Thoracic aorta (tissue), 2 donors: Measurements from ENCODE around the gene CANT1. TPM values are rescaled to one million over a fixed set of nuclear protein-coding genes. Genes with fewer than 3 reads are reported as not detected.

Source experiments
- ATAC-seq: fragments of 150-250 bp; one replicate; pipeline ENCODE4 v1.8.0; 2017; ENCODE audit warnings: low read depth; ENCODE audit not compliant: insufficient number of reproducible peaks, low FRiP score
- DNase-seq: peaks from one replicate; pipeline ENCODE4 v3.0.0-alpha.2; 2020; ENCODE audit warnings: low spot score
- H3K27ac ChIP-seq, 2 donors: fragments of 200-600 bp; sonication (generic); 1 replicate in 1 of 2; 2 replicates in 1 of 2; pipeline ENCODE4 v1.5.1; 2016; ENCODE audit warnings: mild to moderate bottlenecking in 2 of 2, moderate library complexity in 2 of 2
- H3K27me3 ChIP-seq: fragments of 200-600 bp; sonication (generic); replicated peaks from 2 replicates; pipeline ENCODE4 v1.6.0; 2016; ENCODE audit warnings: mild to moderate bottlenecking; ENCODE audit not compliant: insufficient read depth
- H3K36me3 ChIP-seq: fragments of 200-600 bp; sonication (generic); one replicate; pipeline ENCODE4 v1.5.1; 2016
- H3K4me1 ChIP-seq, 2 donors: fragments of 200-600 bp; sonication (generic); 1 replicate in 1 of 2; 2 replicates in 1 of 2; pipeline versions ENCODE4 v1.5.1 to v1.6.0; 2016; ENCODE audit warnings: low read depth in 2 of 2, mild to moderate bottlenecking in 1 of 2; ENCODE audit not compliant: control insufficient read depth in 1 of 2
- H3K4me3 ChIP-seq: fragments of 200-600 bp; sonication (generic); 2 replicates; pipeline ENCODE4 v1.5.1; 2016; ENCODE audit warnings: mild to moderate bottlenecking
- H3K9me3 ChIP-seq: fragments of 200-600 bp; sonication (generic); 2 replicates; pipeline ENCODE4 v1.5.1; 2016
- CTCF ChIP-seq: fragments of 200-600 bp; sonication (generic); IDR thresholded peaks from one replicate; pipeline ENCODE4 v1.5.1; 2019; ENCODE audit warnings: antibody characterized with exemption
- total RNA-seq, 2 donors: library from RNA; depleted of rRNA; stranded (reverse); fragments of >200 nt; gene quantifications; one replicate each; pipeline versions ENCODE4 v1.1.0 to v1.2.3, GENCODE V29; 2016

CANT1 gene
- total RNA-seq, 2 donors from 2014 or later: 21.4 to 41.0 TPM

GRCh38 chr17:79026376-79027273 is 17.1 kb upstream of the CANT1 start:
- TF ChIP-seq CTCF: no peak
- H3K27me3 ChIP-seq: no peaks in the 10 kb centered on the region
- H3K4me1 ChIP-seq: peaks cover 39 to 63% of the 10 kb centered on the region in 2 donors
- no peaks in the 10 kb centered on the region for H3K9me3 ChIP-seq
- peak overlapping the region; percentile 57 to 84 for H3K27ac ChIP-seq
- peak overlapping the region; percentile 79 for H3K4me3 ChIP-seq
- no peaks in the 10 kb centered on the region for H3K36me3 ChIP-seq
- ATAC-seq (no peak), DNase-seq (no peak)

GRCh38 chr17:79024901-79025737 is 15.6 kb upstream of the CANT1 start:
- Histone ChIP-seq H3K4me1 (peaks cover 53 to 76% of the 10 kb centered on the region in 2 donors), H3K27ac (peak overlapping the region; percentile 49 to 84), H3K36me3 (no peaks in the 10 kb centered on the region), H3K4me3 (peak overlapping the region; percentile 79), H3K27me3 (no peaks in the 10 kb centered on the region), H3K9me3 (no peaks in the 10 kb centered on the region)
- DNase-seq (no peak), ATAC-seq (no peak)
- TF ChIP-seq CTCF: no peak

GRCh38 chr17:79023886-79024771 is 14.6 kb upstream of the CANT1 start, which contains the start of gene C1QTNF1:
Gene C1QTNF1 (plus strand): TSS chr17:79024169. CDS start chr17:79043969, 19,800 bp downstream.
- no peaks in the 10 kb centered on the region for H3K9me3 ChIP-seq
- peaks cover 56 to 77% of the 10 kb centered on the region in 2 donors for H3K4me1 ChIP-seq
- H3K4me3 ChIP-seq: peak within 1 kb of the TSS; percentile 79
- peak; percentile 71 for TF ChIP-seq CTCF
- H3K27ac ChIP-seq: peak within 1 kb of the TSS; percentile 84 to 92
- no peaks in the 10 kb centered on the region for H3K36me3 ChIP-seq
- DNase-seq: no peak
- no peak for ATAC-seq
- no peaks in the 10 kb centered on the region for H3K27me3 ChIP-seq

GRCh38 chr17:79023180-79023705 is 13.7 kb upstream of the CANT1 start:
- Histone ChIP-seq H3K4me3 (peak overlapping the region; percentile 79), H3K36me3 (no peaks in the 10 kb centered on the region), H3K9me3 (no peaks in the 10 kb centered on the region), H3K27ac (peak overlapping the region; percentile 84 to 92), H3K4me1 (peaks cover 52 to 69% of the 10 kb centered on the region in 2 donors), H3K27me3 (no peaks in the 10 kb centered on the region)
- TF ChIP-seq CTCF: no peak
- DNase-seq: no peak
- ATAC-seq: no peak
